GM21447 (cell line): Measurements from ENCODE around the gene HP1BP3.

Experiments used
- ATAC-seq: cut with Tn5 transposase; IDR thresholded peaks from one replicate; pipeline ENCODE4 v1.9.1; 2021; ENCODE audit not compliant: unreplicated experiment

HP1BP3 gene

DNA sequence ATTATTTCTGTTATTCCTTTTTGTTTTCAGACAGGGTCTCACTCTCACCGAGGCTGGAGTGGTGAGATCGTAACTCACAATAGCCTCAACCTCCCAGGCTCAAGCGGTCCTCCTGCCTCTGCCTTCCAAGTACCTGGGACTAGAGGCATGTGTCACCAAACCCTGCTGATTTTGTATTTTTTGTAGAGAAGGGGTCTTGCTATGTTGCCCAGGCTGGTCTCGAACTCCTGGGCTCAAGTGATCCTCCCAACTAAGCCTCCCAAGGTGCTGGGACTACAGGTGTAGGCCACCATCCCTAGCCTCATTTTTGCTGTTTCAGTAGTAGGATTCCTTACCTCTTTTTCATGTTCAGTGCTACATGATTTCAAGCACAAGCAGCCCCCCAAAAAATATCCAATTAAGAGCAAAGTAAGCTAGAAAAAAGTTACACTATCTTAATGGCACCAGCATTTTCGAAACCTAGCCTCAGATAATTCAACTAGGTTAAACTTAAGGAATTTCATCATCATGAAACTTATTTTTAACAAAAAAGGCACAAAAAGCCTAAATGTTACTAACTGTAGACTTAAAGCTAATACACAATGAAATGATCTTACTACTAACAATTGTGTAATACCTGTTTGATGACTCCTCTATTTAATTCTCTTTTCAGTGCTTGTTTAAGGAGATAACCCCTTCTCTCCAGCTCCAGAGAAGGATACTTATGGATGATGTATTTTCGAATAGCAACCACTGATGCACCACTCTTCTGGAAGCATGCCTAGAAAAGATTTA, 16.6 kb downstream of the HP1BP3 start:
- no peak for ATAC-seq

DNA sequence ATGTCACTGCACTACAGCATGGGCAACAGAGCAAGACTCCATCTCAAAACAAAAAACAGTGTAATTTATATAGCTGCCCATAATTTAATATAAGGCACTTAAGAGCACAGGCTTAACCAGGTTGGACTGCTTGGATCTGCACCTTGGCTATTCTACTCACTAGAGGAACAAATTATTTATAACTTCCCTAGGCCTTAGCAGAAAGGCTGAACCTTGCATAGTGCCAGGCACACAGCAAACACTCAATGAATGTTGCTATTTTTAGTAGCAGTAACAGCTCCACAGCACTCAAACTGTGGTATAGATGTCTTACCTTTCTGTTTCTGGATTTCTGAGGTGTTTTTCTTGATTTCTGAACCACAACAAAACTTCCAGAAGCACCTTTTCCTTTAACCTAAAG, 19.8 kb downstream of the HP1BP3 start:
- no peak for ATAC-seq

DNA sequence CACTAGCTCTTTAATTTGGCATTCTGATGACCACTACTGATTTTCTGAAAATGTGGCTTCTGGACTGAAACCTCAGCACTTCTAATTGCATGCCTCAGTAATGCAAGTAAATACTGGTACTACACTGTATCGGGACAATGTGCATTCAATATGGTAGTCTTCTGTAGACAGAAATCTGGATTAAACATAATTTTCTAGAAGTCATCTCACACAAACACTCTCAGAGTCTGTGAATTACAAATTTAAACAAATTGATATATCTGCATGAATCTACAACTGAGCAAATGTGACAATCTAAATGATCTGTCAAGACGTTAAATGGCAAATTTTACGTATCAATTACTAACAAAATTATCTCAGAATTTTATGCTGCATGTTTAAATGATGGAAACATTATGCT, 23.7 kb downstream of the HP1BP3 start:
- no peak for ATAC-seq

DNA sequence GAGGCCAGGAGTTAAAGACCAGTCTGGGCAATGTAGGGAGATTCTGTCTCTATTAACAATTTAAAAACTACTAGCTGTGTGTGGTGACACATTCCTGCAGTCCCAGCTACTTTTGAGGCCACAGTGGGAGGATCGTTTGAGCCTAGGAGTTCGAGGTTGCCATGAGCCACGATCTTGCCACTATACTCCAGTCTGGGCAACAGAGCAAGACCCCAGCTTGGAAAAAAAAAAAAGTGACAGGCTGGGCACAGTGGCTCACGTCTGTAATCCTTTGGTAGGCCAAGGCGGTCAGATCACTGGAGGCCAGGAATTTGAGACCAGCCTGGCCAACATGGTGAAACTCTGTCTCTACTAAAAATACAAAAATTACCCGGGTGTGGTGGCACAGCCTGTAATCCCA, 26.8 kb downstream of the HP1BP3 start:
- no peak for ATAC-seq

DNA sequence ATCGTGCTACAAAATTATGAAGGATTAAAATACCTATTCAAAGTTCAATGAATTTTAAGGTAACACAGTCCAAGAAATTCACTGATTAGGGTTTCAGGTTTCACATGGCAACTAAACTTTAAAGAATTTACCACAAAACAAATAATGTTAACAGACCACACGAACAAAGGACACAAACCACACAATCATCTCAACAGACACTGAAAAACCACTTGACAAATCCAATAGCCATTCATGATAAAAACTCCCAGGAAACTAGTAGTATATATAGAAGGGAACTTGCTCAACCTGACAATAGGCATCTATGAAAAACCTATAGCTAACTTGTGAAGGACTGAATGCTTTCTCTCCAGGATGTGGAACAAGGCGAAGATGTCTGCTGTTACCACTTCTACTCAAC, 33.5 kb downstream of the HP1BP3 start:
- ATAC-seq: no peak

DNA sequence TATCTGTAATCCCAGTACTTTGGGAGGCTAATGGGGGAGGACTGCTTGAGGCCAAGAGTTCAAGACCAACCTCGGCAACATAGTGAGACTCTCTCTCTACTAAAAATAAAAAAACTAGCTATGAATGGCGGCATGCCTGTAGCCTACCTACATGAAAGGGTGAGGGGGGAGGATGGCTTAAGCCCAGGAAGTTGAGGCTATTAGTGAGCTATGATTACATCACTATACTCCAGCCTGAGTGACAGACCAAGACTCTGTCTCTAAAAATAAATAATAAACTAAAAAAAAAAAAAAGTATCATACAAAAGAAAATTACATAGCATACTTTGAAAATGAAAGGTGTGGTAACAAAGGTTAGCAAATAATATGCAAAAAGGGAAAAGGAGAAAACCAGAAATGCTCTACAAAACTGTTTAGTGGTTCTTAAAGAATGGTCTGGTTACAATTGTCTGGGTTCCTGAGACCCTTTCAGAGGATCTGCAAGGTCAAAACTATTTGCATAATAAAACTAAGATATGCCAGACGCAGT, 35.6 kb downstream of the HP1BP3 start:
- ATAC-seq: no peak

DNA sequence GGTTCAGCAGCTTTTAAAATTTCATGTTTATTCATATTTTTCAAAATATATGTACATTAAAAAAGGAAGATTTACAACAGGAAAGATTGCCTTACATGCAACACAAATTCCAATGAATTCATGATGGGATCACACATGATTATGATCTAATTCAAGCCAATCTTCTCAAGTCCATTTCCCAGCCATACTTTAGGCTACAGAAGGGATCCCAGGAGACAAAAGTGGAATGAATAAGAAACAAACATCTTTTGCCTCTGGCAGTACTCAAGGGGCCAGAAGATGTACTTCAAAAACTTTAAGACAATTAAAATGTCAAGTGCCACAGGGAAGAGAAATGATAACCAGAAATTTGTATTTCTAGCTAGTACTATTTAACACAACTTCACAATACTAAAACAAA, 44.4 kb downstream of the HP1BP3 start:
- ATAC-seq: no peak

DNA sequence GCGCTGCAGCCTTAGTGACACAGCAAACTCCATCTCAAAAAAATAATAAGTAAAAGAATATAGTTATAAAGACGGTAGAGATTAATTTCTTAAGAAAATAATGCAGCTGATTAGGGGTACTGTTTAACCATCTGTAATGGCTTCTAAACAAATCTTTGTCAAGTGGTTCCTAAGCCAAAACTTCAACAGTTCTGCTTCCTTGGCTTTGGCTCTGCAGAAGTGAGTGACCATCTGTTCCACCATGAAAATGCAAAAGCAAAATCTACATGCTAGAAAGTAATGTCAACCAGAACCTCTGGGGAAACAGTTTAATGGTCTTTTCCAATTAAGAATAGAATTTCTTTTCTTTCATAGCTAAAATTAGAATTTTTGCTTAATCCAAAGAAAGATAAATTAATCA, 46.3 kb downstream of the HP1BP3 start:
- no peak for ATAC-seq

DNA sequence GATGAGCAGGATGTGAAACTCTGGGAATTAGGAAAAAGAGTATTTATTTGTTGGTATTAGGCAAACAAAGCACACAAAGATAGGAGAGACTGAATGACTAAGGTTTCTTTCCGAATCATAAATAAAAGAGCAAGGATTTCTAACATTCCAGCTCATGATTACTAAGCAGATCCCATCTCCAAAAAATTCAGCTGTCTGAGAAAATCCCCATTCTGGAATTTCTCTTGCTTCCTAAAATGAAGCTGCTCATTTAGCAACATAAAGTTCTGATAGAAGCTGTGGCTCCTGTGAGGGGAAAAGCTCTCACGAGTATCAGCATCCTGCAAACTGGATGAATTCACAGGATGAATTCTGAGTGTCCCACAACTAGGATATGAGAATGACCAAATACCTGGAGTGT, 47.9 kb downstream of the HP1BP3 start:
- ATAC-seq: no peak

DNA sequence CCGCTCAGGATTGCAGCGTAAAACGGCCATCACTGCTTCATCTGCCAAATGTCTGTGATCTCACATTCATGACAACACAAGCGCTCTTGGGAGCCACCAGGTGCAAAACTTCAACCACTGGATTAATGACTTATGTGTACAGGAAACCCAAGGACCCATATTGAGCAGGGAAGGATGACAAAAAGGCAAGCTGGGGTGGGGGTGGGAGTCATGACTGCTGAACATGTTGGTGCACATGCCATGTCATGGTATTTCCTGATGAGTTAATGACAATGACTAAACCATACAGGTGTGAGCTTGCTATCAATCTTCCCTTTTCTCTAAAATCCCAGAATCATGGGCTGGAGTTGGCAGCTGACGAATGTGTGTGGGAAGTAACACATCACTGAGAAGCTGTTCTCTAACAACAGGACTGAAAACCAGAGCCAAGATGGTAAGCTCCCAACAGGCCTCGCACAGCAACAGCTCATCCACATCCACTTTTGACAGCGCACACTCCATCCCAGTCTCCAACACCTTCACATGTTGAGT, 51.5 kb downstream of the HP1BP3 start:
- no peak for ATAC-seq

DNA sequence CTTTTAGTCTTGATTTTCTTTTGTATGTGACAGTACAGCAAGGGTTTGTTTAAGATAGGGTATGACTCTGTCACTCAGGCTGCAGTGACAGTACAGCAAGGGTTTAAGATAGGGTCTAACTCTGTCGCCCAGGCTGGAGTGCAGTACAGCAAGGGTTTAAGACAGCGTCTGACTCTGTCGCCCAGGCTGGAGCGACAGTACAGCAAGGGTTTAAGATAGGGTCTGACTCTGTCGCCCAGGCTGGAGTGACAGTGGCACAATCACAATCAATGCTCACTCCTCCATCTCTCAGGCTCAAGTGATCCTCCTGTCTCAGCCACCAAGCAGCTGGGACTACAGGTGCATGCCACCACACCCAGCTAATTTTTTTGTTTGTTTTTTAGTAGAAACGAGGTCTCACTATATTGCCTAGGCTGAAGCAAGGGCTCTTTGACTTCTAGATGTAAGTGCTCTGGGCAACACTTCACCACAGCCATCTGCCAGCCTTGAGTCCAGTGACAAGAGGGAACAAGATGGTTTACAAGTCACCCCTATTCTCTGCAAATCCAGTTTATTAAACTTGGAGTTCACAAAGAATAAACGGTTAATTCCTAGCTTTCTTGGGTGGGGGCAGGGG, 53.6 kb downstream of the HP1BP3 start:
- ATAC-seq: no peak

DNA sequence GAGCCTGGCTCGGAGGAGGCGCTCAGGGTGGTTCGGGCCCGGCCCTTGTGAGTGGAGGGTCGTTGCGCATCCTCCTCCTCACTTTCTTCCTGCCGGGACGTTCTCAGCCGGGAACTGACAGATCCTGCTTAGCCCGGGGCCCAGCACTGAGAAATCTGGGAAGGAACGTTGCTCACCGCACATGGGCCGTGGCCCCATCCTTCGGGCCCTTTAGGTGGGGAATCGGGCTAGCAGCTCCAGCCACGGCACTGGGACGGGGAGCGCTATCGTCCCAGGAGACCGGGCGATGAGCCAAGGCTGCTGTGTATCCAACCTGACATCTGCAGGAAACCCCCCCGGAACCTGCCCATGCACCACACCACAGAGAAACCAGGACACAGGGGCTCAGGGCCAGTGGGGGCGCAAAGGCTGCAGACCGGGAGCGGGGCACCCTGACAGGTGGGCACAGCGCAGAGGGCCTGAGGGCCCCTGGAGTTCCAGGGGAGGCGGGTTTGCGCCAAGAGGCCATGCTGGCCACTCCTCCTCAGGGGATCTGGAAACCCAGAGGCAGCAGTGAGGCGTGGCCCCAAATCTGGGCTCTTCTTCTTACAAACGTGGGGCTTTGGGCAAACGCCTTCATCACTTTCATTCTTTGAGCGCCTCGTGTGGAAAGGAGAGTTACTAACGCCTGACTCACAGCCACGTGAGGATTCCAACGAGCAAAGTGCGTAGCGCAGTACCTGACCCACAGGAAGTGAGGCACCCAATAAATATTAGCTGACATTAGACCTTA, 54.3 kb downstream of the HP1BP3 start, which contains the start of gene SH2D5:
Gene SH2D5 (minus strand): TSS at position 116 of the 772 bp plus-strand sequence. CDS start 4,659 bp downstream, outside the sequence.
- peak; percentile 61 for ATAC-seq

DNA sequence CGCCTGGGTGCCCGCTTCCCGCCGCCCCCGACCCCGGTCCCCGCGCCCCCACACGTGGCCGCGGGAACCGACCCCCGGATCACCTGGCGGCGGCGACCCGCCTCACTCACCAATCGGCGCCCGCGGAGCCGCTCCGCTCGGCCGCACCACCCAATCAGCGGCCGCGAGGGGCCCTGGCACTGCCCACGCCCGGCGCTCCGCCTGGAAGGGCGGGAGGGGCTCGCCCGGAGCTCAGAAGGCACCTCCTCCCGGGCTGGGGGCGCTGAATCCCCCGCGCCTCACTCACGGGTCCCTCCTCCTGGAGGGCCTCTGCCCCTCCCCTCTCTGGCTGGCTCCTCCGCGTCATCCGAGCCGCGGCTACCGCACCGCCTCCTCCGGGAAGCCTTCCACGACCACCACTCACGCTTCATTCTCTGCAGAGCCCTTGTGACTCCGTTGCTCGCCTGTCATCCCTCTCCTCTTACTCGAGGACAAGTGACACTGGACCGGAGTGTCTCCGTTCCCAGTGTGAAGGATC, 55.0 kb downstream of the HP1BP3 start:
- no peak for ATAC-seq

DNA sequence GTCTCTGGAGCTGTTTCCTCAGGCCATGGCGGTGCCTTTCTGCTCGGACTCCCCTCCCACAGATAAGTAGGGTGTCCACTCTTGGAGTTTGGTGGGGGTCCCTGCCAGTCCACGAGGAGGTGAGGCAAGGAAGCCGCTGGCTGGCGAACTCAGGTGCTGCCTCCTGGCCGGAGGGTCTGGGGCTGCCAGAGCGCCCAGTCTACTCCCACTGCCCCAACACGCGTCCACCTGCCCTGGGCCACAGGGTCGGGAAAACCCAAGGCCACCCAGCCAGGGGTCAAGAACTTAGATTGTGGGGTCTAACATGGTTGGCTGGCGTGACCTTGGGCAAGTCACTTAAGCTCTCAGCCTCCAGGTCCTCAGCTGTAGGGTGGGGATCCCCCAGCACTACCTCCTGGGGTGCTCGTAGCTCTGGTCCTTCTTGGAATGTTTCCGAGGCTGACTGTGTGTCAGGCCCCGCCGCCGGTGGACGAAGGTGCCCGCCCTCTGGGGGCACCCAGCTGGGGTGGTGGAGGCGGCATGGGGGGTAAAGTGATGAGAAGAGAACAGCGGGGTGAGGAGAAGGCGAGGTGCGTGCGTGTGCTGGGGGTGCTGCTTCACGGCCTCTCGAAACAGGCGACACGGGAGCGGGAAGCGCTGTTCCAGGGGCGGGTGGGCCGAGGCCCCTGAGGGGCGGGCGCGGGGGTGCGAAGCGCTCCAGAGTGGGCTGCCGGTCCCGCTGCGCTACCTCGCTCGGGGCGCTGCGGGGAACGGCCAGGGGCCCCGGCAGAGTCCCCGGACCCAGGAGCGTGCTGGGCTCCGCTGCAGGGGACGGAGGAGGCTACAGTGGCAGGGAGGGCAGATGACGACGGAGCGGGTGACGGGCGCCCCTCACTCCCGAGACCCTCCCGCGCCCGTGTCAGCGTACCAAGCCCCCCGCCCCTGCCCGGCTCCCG, 55.8 kb downstream of the HP1BP3 start:
- no peak for ATAC-seq

DNA sequence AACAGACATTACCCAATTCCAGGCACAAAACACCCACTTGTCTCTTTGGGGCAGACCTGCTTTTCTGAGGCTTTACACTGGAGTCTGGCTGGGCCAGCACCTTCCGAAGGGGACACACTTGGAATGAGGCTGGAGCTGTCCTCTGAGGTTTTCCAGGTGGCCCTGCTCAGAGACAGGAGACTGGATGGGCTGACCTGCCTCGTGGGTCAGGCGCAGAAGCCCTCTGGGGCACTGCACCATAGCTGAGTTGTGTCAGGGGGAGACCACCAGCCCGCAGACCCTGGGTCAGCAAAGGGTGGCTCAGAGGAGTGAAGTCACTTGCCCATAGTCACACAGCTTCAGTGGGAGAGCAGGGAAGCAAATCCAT, 56.4 kb downstream of the HP1BP3 start:
- no peak for ATAC-seq

DNA sequence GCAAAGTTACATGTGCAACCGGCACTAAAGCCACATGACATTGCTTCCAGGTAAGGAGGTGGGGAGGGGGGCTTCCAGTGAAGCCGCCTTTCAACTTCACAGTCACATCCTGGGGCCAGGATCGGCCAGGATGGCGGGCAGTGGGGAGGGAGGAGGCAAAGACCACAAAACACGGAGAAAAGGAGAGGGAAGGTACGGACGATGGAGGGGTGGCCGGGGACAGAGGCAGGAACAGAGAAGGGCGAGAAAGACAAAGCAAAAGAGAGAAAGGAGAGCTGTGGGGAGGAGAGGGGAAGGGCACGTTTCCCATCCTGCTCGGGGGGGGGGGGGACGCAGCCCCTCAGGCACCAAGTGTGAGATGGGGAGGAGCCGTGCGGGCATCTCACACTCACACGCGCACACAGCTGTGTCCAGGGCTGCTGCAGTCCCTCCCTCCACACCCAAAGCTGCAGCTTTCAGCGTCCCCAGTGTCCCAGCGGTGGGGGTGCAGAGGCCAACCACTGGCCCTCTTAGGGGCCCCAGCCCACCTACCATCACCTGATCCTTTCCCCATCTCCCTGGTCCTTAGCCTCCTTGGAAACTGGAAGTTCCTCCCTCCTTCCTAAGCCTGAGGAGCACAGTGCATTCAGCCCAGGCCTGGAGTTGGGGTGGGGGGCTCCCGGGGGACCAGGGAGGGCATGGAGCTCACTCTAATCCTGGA, 57.0 kb downstream of the HP1BP3 start:
- no peak for ATAC-seq

DNA sequence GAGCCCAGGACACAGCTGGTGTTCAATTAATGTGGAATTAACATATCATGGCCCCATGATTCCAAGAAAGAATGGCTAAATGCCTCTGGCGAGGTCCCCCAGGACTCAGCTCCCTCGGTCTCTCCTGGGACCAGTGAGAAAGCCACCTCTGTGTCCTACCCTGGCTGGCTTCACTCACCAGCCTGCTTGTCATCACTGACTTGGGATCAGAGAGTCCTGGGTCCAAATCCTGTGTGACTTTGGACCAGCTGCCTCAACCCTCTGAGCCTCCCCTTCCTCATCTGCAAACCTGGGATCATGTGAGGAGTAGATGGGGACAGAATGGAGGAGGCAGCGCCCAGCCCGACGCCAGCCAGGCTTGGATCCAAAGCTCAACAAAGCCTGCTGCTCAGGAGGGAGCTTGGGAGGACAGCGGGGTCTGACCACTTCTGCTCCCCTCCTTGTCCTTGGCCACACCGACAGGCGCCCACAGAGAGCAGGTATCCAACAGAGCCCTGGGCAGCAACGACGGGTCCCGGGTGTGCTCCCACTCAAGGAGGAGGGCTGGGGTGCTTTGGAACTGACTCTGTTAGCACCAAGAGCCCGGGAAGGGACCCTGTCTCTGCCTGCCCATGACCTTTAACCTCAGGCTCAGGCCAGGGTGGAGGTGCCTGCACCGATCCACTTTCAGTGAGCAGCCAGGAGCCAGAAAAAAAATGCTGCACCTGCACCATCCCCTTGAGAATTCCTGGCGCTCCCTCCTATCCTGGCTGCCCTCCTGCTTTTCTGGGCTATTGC, 57.8 kb downstream of the HP1BP3 start:
- ATAC-seq: no peak

DNA sequence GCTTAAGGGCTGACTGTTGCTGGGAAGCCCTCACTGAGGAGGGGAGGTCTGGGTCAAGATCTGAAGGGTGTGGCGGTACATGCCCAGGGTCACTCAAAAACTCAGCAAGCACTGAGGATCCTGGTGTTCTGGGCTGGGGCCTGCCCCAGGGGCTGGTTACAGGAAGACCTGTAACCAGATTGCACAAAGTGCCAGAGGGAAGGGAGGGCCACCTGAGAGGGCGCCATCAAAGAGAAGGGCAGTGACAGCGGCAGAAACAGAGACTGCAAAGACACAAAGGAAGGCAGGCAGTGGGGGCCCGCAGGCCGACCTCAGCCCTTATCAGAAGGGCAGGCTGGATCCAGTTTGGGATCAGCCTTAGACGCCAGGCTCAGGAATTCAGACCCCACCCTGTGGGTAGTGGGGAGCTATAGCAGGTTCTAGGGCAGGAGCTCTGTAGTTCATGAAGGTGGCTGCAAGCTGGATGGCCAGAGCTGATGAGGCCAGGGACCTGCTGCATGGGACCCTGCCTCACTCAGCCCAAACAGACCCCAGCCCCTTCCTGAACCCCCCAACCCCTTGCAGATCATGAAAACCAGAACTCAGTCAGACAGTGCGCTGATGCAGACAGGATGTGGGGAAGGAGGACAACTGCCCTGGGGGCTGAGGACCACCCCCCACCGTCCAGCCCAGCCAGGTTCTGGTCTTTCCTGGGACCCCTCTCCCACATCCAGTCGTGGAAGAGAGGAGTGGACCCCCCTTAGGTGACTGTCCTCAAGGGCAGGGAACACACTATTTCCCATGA, 58.5 kb downstream of the HP1BP3 start:
- no peak for ATAC-seq
